H9 (cell line): ENCODE measurements around the gene EDDM3A. TPM values are rescaled to one million over a fixed set of nuclear protein-coding genes. Genes with fewer than 3 reads are reported as not detected.

Source experiments
- DNase-seq: peaks from one replicate; pipeline ENCODE4 v3.0.0-alpha.2; 2017
- H2AFZ ChIP-seq: one replicate; pipeline ENCODE4 v1.6.1; 2013; ENCODE audit warnings: mild to moderate bottlenecking, low read length, control low read depth, moderate library complexity
- H2AK5ac ChIP-seq: 2 replicates; pipeline ENCODE4 v1.6.1; 2013; ENCODE audit warnings: low read length, control low read depth, mixed read lengths; ENCODE audit not compliant: insufficient read length
- H2BK120ac ChIP-seq: one replicate; pipeline ENCODE4 v1.6.1; 2013; ENCODE audit warnings: low read depth, mild to moderate bottlenecking, low read length, control low read depth, inconsistent platforms; ENCODE audit not compliant: poor library complexity, severe bottlenecking
- H2BK12ac ChIP-seq: 2 replicates; pipeline ENCODE4 v1.6.1; 2013; ENCODE audit warnings: low read length, control low read depth, mixed read lengths, low read depth; ENCODE audit not compliant: insufficient read length
- H2BK15ac ChIP-seq: 2 replicates; pipeline ENCODE4 v1.6.1; 2013; ENCODE audit warnings: low read depth, low read length, control low read depth
- H2BK20ac ChIP-seq: one replicate; pipeline ENCODE4 v1.6.1; 2013; ENCODE audit warnings: low read depth, mild to moderate bottlenecking, low read length, control low read depth, inconsistent platforms; ENCODE audit not compliant: poor library complexity, severe bottlenecking
- H2BK5ac ChIP-seq: 2 replicates; pipeline ENCODE4 v1.6.1; 2013; ENCODE audit warnings: low read length, control low read depth, mixed read lengths; ENCODE audit not compliant: insufficient read length
- H3K14ac ChIP-seq: 2 replicates; pipeline ENCODE4 v1.6.1; 2013; ENCODE audit warnings: low read length, control low read depth; ENCODE audit not compliant: insufficient read depth
- H3K18ac ChIP-seq: 2 replicates; pipeline ENCODE4 v1.6.1; 2013; ENCODE audit warnings: low read depth, mild to moderate bottlenecking, mixed read lengths, low read length, control low read depth; ENCODE audit not compliant: insufficient read length
- H3K23ac ChIP-seq: 2 replicates; pipeline ENCODE4 v1.6.1; 2013; ENCODE audit warnings: low read length, control low read depth, mixed read lengths, low read depth; ENCODE audit not compliant: insufficient read length
- H3K23me2 ChIP-seq: 2 replicates; pipeline ENCODE4 v1.6.1; 2013; ENCODE audit warnings: low read depth, mild to moderate bottlenecking, mixed read lengths, low read length, control low read depth; ENCODE audit not compliant: insufficient read length, poor library complexity, severe bottlenecking
- H3K27ac ChIP-seq: 2 replicates; pipeline ENCODE4 v1.5.1; 2013; ENCODE audit warnings: low read length, control low read depth, mixed read lengths, low read depth; ENCODE audit not compliant: insufficient read length
- H3K27me3 ChIP-seq: 2 replicates; pipeline ENCODE4 v1.6.1; 2013; ENCODE audit warnings: low read length, control low read depth, inconsistent platforms; ENCODE audit not compliant: insufficient read depth
- H3K4ac ChIP-seq: 2 replicates; pipeline ENCODE4 v1.6.1; 2013; ENCODE audit warnings: low read depth, mild to moderate bottlenecking, control low read depth, inconsistent platforms, low read length, moderate library complexity
- H3K4me1 ChIP-seq: 2 replicates; pipeline ENCODE4 v1.6.1; 2013; ENCODE audit warnings: low read length, control low read depth, inconsistent platforms; ENCODE audit not compliant: insufficient read depth
- H3K4me2 ChIP-seq: 2 replicates; pipeline ENCODE4 v1.6.1; 2013; ENCODE audit warnings: low read length, control low read depth, mixed read lengths; ENCODE audit not compliant: insufficient read length, insufficient read depth
- H3K56ac ChIP-seq: 2 replicates; pipeline ENCODE4 v1.6.1; 2013; ENCODE audit warnings: low read depth, mild to moderate bottlenecking, mixed read lengths, low read length, control low read depth; ENCODE audit not compliant: insufficient read length
- H3K79me1 ChIP-seq: 2 replicates; pipeline ENCODE4 v1.6.1; 2013; ENCODE audit warnings: low read depth, mild to moderate bottlenecking, moderate library complexity, low read length, control low read depth, inconsistent platforms; ENCODE audit not compliant: insufficient read depth, poor library complexity, severe bottlenecking
- H3K79me2 ChIP-seq: 2 replicates; pipeline ENCODE4 v1.6.1; 2013; ENCODE audit warnings: low read length, control low read depth, inconsistent platforms; ENCODE audit not compliant: insufficient read depth
- H3K9ac ChIP-seq: 2 replicates; pipeline ENCODE4 v1.6.1; 2013; ENCODE audit warnings: low read length, control low read depth, mixed read lengths; ENCODE audit not compliant: insufficient read length; ENCODE audit errors: extremely low read depth
- H3K9me3 ChIP-seq: one replicate; pipeline ENCODE4 v1.6.1; 2013; ENCODE audit warnings: low read depth, low read length, inconsistent platforms; ENCODE audit not compliant: control insufficient read depth
- H3T11ph ChIP-seq: one replicate; pipeline ENCODE4 v1.6.1; 2013; ENCODE audit warnings: mild to moderate bottlenecking, low read length, control low read depth, inconsistent platforms
- H4K20me1 ChIP-seq: one replicate; pipeline ENCODE4 v1.6.1; 2013; ENCODE audit not compliant: control insufficient read depth, insufficient read length, insufficient read depth
- H4K5ac ChIP-seq: 2 replicates; pipeline ENCODE4 v1.6.1; 2013; ENCODE audit warnings: low read depth, mild to moderate bottlenecking, mixed read lengths, low read length, control low read depth; ENCODE audit not compliant: insufficient read length
- H4K8ac ChIP-seq: replicated peaks from 2 replicates; pipeline ENCODE4 v1.6.1; 2013; ENCODE audit warnings: low read length, control low read depth, mixed read lengths, low read depth; ENCODE audit not compliant: insufficient read length
- H4K91ac ChIP-seq: 2 replicates; pipeline ENCODE4 v1.6.1; 2013; ENCODE audit warnings: low read depth, mild to moderate bottlenecking, moderate library complexity, mixed read lengths, low read length, control low read depth; ENCODE audit not compliant: insufficient read length
- H3K27ac Mint-ChIP-seq, 3 experiments: 2 replicates in 2 of 3; 3 replicates in 1 of 3; pipeline ENCODE4 v1.8.0; 2020 to 2021; ENCODE audit warnings: mixed read lengths in 3 of 3, mild to moderate bottlenecking in 1 of 3, moderate library complexity in 1 of 3
- H3K27me3 Mint-ChIP-seq: 2 replicates; pipeline ENCODE4 v1.8.0; 2021; ENCODE audit warnings: low read depth, mild to moderate bottlenecking, moderate library complexity, mixed read lengths
- H3K36me3 Mint-ChIP-seq, 3 experiments: 2 replicates in 2 of 3; 3 replicates in 1 of 3; pipeline ENCODE4 v1.8.0; 2020 to 2021; ENCODE audit warnings: low read depth in 3 of 3, mixed read lengths in 3 of 3; ENCODE audit not compliant: insufficient read depth in 1 of 3
- H3K4me1 Mint-ChIP-seq, 2 experiments: 2 replicates each; pipeline ENCODE4 v1.8.0; 2020; ENCODE audit warnings: mixed read lengths in 2 of 2
- H3K4me3 Mint-ChIP-seq, 2 experiments: 2 replicates in 1 of 2; 3 replicates in 1 of 2; pipeline ENCODE4 v1.8.0; 2020 to 2021; ENCODE audit warnings: mild to moderate bottlenecking in 2 of 2, mixed read lengths in 2 of 2, moderate library complexity in 1 of 2
- H3K9me3 Mint-ChIP-seq, 2 experiments: 2 replicates in 1 of 2; 3 replicates in 1 of 2; pipeline ENCODE4 v1.8.0; 2020; ENCODE audit warnings: mild to moderate bottlenecking in 2 of 2, mixed read lengths in 2 of 2, moderate library complexity in 1 of 2
- CTCF ChIP-seq: fragments of 200-600 bp; sonication (generic); conservative IDR thresholded peaks from 3 replicates; pipeline ENCODE4 v1.8.0; 2021; ENCODE audit warnings: antibody characterized with exemption, mild to moderate bottlenecking
- WGBS: extraction: QIAGEN DNeasy Blood & Tissue Kit; methylation state at CpG from one replicate; pipeline ENCODE4 v1.1.7; 2013; ENCODE audit warnings: missing lambda C conversion rate, low lambda C conversion rate, mixed read lengths; ENCODE audit not compliant: insufficient read length; ENCODE audit errors: extremely low coverage; 5-methylcytosine and 5-hydroxymethylcytosine counted together
- total RNA-seq: library from RNA; stranded (reverse); gene quantifications from 2 replicates; pipeline ENCODE4 v1.2.1, GENCODE V29; 2021

EDDM3A gene
- total RNA-seq, 1 experiment from 2014 or later, result not detected

- Histone ChIP-seq H3K23ac (no peak overlapping the region), H2BK5ac (no peak overlapping the region), H2BK20ac (no peak overlapping the region), H3K4ac (no peak overlapping the region), H4K20me1 (no peaks in the 10 kb centered on the region), H3K27me3 (no peaks in the 10 kb centered on the region), H3K27ac (no peak overlapping the region), H2BK15ac (no peak overlapping the region), H3K9me3 (no peaks in the 10 kb centered on the region), H3K18ac (no peak overlapping the region), H2AK5ac (no peak overlapping the region), H3T11ph (no peak overlapping the region), H3K4me1 (peaks cover 10% of the 10 kb centered on the region; the same call in 1 of the 2 replicates), H3K79me2 (no peaks in the 10 kb centered on the region), H2BK120ac (no peak overlapping the region), H3K56ac (no peak overlapping the region), H2BK12ac (no peak overlapping the region), H4K91ac (no peak overlapping the region), H3K23me2 (no peaks in the 10 kb centered on the region), H4K5ac (no peak overlapping the region), H3K14ac (no peak overlapping the region), H3K79me1 (no peaks in the 10 kb centered on the region), H4K8ac (no peak overlapping the region), H3K4me2 (no peak overlapping the region), H2AFZ (no peak overlapping the region), H3K9ac (no peak overlapping the region)
- no CpG with 5 or more reads among the region's 5 CpGs for WGBS
- DNase-seq, result no peak
- TF ChIP-seq CTCF, result no peak
- Mint-ChIP-seq H3K27me3 (no peaks in the 10 kb centered on the region; the same call in 1 of the 2 replicates), H3K9me3 (no peaks in the 10 kb centered on the region; a peak in 2 of 5 replicates), H3K27ac (peak overlapping the region in 2 of 3 experiments; percentile 24 to 36; a peak in 5 of 7 replicates), H3K4me3 (no peak overlapping the region; a peak in 1 of 5 replicates), H3K36me3 (peaks cover 0 to 4% (median 0%) of the 10 kb centered on the region in 3 experiments; a peak in 2 of 7 replicates), H3K4me1 (peaks cover 41 to 50% of the 10 kb centered on the region in 2 experiments)
Measured at GRCh38 chr14:20782280-20782890, 36.7 kb downstream of the EDDM3A start.
